ENCODE data around the gene STK32C. TPM values are rescaled to one million over a fixed set of nuclear protein-coding genes. Genes with fewer than 3 reads are reported as not detected.
"Not testable (repeated sequence)": the region's sequence is repeated elsewhere in the genome, so short reads cannot be mapped to it uniquely, and the experiment has no call there.

STK32C gene
- total RNA-seq, 1 experiment from 2014 or later, result 13.9 TPM

DNA sequence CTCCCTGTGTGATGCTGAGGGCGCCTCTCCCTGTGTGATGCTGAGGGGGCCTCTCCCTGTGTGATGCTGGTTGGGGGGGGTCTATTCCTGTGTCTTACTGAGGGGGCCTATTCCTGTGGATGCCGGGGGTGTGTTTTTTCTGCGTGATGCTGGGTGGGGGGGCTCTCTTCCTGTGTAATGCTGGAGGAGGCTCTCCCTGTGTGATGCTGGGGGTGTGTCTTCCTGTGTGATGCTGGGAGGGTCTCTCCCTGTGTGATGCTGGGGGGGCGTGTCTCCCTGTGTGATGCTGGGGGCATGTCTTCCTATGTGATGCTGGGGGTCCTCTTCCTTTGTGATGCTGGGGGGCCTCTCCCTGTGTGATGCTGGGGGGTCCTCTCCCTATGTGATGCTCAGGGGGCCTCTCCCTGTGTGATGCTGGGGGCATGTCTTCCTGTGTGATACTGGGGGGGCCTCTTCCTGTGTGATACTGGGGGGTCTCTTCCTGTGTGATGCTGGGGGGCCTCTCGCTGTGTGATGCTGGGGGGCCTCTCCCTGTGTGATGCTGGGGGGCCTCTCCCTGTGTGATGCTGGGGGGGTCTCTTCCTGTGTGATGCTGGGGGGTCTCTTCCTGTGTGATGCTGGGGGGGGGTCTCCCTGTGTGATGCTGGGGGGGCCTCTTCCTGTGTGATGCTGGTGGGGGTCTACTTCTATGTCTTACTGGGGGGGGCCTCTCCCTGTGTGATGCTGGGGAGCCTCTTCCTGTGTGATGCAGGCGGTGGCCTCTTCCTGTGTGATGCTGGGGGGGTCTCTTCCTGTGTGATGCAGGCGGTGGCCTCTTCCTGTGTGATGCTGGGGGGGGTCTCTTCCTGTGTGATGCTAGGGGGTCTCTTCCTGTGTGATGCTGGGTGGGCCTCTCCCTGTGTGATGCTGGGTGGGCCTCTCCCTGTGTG, 148.2 kb downstream of the STK32C start:
- H3K4me2 ChIP-seq; H3K36me3 ChIP-seq (ENCODE audit: low read depth); CTCF ChIA-PET; H3K9me2 ChIP-seq (ENCODE audit: insufficient read depth); H2AFZ ChIP-seq; H3K27ac ChIP-seq; H4K20me1 ChIP-seq (ENCODE audit: insufficient read depth); DNase-seq; intact Hi-C loops (cut with micrococcal nuclease; ENCODE audit: unreplicated experiment); H3K79me2 ChIP-seq (ENCODE audit: low read depth); H3K4me1 ChIP-seq (replicated peaks; ENCODE audit: insufficient read depth); H3K27me3 ChIP-seq (ENCODE audit: insufficient read depth, low read depth); BruUV-seq (replicated peaks); H3K4me3 ChIP-seq; H3F3A ChIP-seq (ENCODE audit: insufficient read depth, low read depth); POLR2A ChIA-PET (ENCODE audit: unreplicated experiment); H3K9me3 ChIP-seq (ENCODE audit: insufficient read depth, low read depth): not testable (repeated sequence)

GRCh38 chr10:132158823-132159222, 148.9 kb downstream of the STK32C start:
- POLR2A ChIA-PET (ENCODE audit: unreplicated experiment), result no interaction called here
- intact Hi-C loops (cut with micrococcal nuclease; ENCODE audit: unreplicated experiment), result no loop called here
- no TSS peak for BruUV-seq (replicated peaks)

DNA sequence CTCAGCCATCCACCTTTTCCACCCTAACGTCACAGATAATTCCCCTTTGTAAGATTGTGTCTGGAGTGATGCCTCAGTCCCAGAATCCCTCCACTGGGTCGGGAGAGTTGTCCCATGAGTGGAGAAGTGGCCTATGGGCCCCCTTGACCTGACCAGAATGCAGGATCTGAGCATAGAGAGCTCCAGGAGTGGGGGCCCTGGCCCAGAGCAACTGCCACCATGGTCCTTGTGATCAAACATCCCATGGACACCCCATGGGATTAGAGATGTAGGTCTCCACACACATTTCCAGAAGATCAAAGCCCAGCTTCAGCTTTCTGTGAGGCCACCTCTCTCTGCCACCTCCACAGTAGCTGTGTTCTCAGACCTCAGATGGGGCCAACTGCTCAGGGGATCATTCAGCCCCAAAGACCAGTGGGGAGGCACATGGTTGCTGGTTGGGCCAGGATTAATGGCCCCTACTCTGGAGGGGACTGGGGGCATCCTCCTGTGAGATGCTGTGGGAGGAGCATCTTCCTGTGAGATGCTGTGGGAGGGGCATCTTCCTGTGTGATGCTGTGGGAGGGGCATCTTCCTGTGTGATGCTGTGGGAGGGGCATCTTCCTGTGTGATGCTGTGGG, 149.5 kb downstream of the STK32C start:
- no peak overlapping the region for H2AFZ ChIP-seq
- H3F3A ChIP-seq (ENCODE audit: insufficient read depth, low read depth), result 0 out of 2 replicates have a peak, but pooled peaks cover 3% of the 10 kb centered on the region
- H3K79me2 ChIP-seq (ENCODE audit: low read depth), result no peaks in the 10 kb centered on the region
- DNase-seq, result no peak
- no peaks in the 10 kb centered on the region for H3K9me2 ChIP-seq (ENCODE audit: insufficient read depth)
- H3K4me1 ChIP-seq (replicated peaks; ENCODE audit: insufficient read depth), result no peaks in the 10 kb centered on the region
- TF ChIP-seq, protein P1, sequence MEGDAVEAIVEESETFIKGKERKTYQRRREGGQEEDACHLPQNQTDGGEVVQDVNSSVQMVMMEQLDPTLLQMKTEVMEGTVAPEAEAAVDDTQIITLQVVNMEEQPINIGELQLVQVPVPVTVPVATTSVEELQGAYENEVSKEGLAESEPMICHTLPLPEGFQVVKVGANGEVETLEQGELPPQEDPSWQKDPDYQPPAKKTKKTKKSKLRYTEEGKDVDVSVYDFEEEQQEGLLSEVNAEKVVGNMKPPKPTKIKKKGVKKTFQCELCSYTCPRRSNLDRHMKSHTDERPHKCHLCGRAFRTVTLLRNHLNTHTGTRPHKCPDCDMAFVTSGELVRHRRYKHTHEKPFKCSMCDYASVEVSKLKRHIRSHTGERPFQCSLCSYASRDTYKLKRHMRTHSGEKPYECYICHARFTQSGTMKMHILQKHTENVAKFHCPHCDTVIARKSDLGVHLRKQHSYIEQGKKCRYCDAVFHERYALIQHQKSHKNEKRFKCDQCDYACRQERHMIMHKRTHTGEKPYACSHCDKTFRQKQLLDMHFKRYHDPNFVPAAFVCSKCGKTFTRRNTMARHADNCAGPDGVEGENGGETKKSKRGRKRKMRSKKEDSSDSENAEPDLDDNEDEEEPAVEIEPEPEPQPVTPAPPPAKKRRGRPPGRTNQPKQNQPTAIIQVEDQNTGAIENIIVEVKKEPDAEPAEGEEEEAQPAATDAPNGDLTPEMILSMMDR (conservative IDR thresholded peaks at IDR 0.05), result no peak
- H4K20me1 ChIP-seq (ENCODE audit: insufficient read depth), result no peaks in the 10 kb centered on the region
- H3K4me3 ChIP-seq, result no peak overlapping the region
- H3K9me3 ChIP-seq (ENCODE audit: insufficient read depth, low read depth), result no peaks in the 10 kb centered on the region
- intact Hi-C loops (cut with micrococcal nuclease; ENCODE audit: unreplicated experiment), result no loop called here
- POLR2A ChIA-PET (ENCODE audit: unreplicated experiment), result no interaction called here
- H3K27me3 ChIP-seq (ENCODE audit: insufficient read depth, low read depth), result no peaks in the 10 kb centered on the region
- no peaks in the 10 kb centered on the region for H3K36me3 ChIP-seq (ENCODE audit: low read depth)
- CTCF ChIA-PET, result no interaction called here
- no TSS peak for BruUV-seq (replicated peaks)
- no peak overlapping the region for H3K4me2 ChIP-seq
- H3K27ac ChIP-seq, result no peak overlapping the region

More at GRCh38 chr10:132158823-132159222, 148.9 kb downstream of the STK32C start:
- Histone ChIP-seq H2AFZ (no peak overlapping the region), H3K9me3 (ENCODE audit: insufficient read depth, low read depth) (no peaks in the 10 kb centered on the region), H3K27ac (no peak overlapping the region), H3K27me3 (ENCODE audit: insufficient read depth, low read depth) (no peaks in the 10 kb centered on the region), H3K79me2 (ENCODE audit: low read depth) (no peaks in the 10 kb centered on the region), H3F3A (ENCODE audit: insufficient read depth, low read depth) (0 out of 2 replicates have a peak, but pooled peaks cover 3% of the 10 kb centered on the region), H3K9me2 (ENCODE audit: insufficient read depth) (no peaks in the 10 kb centered on the region), H3K36me3 (ENCODE audit: low read depth) (no peaks in the 10 kb centered on the region), H4K20me1 (ENCODE audit: insufficient read depth) (no peaks in the 10 kb centered on the region), H3K4me2 (no peak overlapping the region), H3K4me1 (replicated peaks; ENCODE audit: insufficient read depth) (no peaks in the 10 kb centered on the region), H3K4me3 (no peak overlapping the region)
- DNase-seq, result no peak
- CTCF ChIA-PET, result no interaction called here
- TF ChIP-seq EZH2 (IDR thresholded peaks at IDR 0.05; ENCODE audit: low read depth), result no peak
- TF ChIP-seq, protein P1 (conservative IDR thresholded peaks at IDR 0.05), result no peak

Other genes with a start within 250 kb of the STK32C start
- gene JAKMIP3, start 242.0 kb downstream of the STK32C start, total RNA-seq (2021), result 5.6 and 5.8 TPM in 2 replicates
- 2.8 and 4.8 TPM in 2 replicates for gene DPYSL4, start 121.0 kb downstream of the STK32C start, total RNA-seq (2021)
- 10.0 and 17.5 TPM in 2 replicates for gene LRRC27, start 24.2 kb upstream of the STK32C start, total RNA-seq (2021)
- gene PWWP2B, start 89.2 kb upstream of the STK32C start, total RNA-seq (2021), result 16.9 and 20.6 TPM in 2 replicates
- gene INPP5A, start 229.8 kb upstream of the STK32C start, total RNA-seq (2021), result 18.4 and 18.8 TPM in 2 replicates